Mesodermal cell (in vitro differentiated cells): Measurements from ENCODE around the gene MRI1.

ENCODE experiments used
- H3K27ac ChIP-seq: 2 replicates; pipeline ENCODE4 v1.7.0; 2013; ENCODE audit warnings: mild to moderate bottlenecking, low read depth, low read length, moderate library complexity; ENCODE audit not compliant: severe bottlenecking
- H3K36me3 ChIP-seq: 2 replicates; pipeline ENCODE4 v1.7.1; 2013; ENCODE audit warnings: mild to moderate bottlenecking, low read length, moderate library complexity; ENCODE audit not compliant: control insufficient read depth, insufficient read depth
- H3K4me1 ChIP-seq: one replicate; pipeline ENCODE4 v1.7.1; 2013; ENCODE audit warnings: mild to moderate bottlenecking, low read length; ENCODE audit not compliant: insufficient read depth, control insufficient read depth, poor library complexity, severe bottlenecking
- H3K4me3 ChIP-seq: 2 replicates; pipeline ENCODE4 v1.7.0; 2013; ENCODE audit warnings: low read length, control low read depth, mild to moderate bottlenecking; ENCODE audit not compliant: insufficient read depth, poor library complexity, severe bottlenecking; ENCODE audit errors: extremely low read depth
- H3K9me3 ChIP-seq: 2 replicates; pipeline ENCODE4 v1.7.1; 2013; ENCODE audit warnings: mild to moderate bottlenecking, low read length, moderate library complexity; ENCODE audit not compliant: control insufficient read depth
- WGBS, 2 experiments: methylation state at CpG; one replicate each; pipeline ENCODE4 v1.1.5; 2013; ENCODE audit warnings: missing lambda C conversion rate in 2 of 2; ENCODE audit not compliant: insufficient coverage in 2 of 2; 5-methylcytosine and 5-hydroxymethylcytosine counted together

MRI1 gene

DNA sequence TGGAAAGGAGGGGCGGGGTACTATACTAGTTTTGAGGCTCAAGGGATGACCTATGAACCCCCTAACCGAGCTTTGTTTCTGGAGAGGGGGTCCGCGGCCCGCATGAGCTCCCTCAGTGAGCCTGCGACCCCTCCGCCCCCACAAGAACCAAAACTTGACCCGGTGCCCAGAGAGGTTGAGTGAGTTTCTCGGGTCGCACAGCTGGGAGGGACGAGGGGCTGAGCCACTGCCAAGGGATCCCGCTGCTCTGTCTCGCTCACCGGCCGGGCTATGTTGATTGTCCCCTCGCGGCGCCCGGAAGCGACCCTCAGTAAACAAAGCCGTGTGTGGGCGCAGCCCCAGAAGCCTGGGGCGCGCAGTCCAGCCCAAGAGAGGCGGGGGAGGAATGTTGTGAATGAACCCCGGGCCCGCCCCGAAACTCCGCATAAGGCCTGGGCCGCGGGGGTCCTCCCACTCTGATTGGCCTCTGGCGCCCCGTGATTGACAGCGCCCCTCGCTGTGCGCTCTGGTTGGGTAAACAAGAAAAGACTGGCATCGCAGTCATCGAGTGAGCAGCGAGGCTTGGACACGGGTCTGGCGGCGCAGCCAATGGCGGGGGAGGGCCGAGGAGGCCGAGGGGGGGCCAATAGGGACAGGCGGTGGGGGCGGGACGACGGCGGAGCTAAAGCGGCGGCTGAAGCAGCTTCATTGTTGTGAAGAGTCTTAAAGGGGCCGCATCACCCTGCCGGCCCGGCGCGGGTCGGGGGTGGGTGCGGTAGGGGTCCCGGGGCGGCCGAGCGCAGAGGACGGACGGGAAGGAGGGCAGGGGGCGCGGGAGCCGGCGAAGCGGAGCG, 30.7 kb downstream of the MRI1 start, which contains the start of gene ZSWIM4:
ZSWIM4 (plus strand) TSS at position 687 of the 833 bp plus-strand sequence. CDS start 206 bp downstream, outside the sequence.
- Histone ChIP-seq H3K36me3 (peaks cover 11% of the 10 kb centered on the region), H3K4me3 (peak within 1 kb of the TSS; percentile 82), H3K27ac (peak within 1 kb of the TSS; percentile 78), H3K4me1 (peaks cover 7% of the 10 kb centered on the region), H3K9me3 (no peaks in the 10 kb centered on the region)
- WGBS, 2 experiments, result 3 to 6% methylated on average over 49 to 50 of the region's 71 CpGs

DNA sequence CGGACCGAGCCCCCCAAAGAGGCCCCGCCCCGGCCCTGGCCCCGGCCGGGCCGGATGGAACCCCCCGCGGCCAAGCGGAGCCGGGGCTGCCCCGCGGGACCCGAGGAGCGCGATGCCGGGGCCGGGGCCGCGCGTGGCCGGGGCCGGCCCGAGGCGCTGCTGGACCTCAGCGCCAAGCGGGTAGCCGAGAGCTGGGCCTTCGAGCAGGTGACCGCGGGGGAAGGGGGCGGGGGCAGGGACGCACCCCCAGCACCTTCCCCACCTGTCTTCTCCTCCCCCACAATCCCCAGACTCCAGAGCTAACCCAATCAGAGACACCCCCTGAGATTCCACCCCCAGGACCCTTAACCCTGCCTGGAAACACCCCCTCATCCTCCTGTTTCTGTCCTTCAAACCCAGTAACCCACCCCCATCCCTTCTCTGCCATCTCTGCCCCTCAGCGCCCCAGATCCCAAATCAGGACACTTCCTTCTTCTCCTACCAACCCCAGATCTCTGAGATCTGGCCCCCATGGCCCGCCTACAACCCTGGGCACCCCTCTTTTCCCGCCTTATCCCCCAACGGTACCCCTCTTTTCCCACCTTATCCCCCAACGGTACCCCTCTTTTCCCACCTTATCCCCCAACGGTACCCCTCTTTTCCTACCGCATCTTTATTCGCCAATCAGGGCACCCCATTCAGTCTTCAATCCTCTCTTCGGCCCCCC, 31.4 kb downstream of the MRI1 start:
- no peaks in the 10 kb centered on the region for H3K9me3 ChIP-seq
- peak overlapping the region; percentile 82 for H3K4me3 ChIP-seq
- WGBS, 2 experiments, result 2 to 3% methylated on average over 32 to 33 of the region's 42 CpGs
- peak overlapping the region; percentile 57 for H3K27ac ChIP-seq
- H3K4me1 ChIP-seq, result peaks cover 7% of the 10 kb centered on the region
- H3K36me3 ChIP-seq, result peaks cover 15% of the 10 kb centered on the region

DNA sequence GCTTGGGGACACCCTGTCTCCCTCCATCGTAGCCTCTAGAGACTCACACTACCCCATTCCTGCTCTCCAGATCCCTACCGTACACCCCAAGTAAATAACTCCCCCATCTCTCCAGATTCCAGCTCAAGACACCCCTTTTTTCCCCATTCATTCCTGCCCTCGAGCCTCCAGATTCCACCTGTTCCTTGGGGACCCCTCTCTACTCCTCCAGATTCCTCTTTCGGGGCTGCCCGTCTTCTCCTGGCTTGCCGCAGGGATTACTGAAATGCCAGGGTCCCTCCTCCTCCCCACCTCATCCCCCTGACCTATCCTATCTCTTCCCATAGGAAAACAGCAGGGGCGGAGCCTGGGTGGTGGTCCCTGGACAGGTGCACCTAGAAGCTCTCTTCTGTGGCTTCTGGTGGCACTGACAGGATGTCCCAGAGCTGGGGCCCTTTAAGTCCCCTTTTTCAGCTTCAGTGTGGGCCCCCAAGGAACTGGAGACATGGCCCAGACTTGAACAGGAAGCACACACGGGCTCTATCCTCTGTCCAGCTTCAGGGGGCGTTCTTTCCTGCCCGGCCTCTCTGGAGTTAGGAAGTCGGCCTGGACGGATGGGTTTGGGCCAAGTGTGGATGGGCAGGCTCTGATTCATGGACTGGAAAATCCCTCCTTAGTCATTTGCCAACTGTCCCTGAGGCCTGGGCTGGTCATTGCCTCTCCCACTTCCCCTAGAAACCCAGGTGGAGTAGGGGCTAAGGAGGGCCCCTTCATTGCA, 32.2 kb downstream of the MRI1 start:
- H3K4me3 ChIP-seq, result peak overlapping the region; percentile 82
- peaks cover 7% of the 10 kb centered on the region for H3K4me1 ChIP-seq
- 53 to 55% methylated on average over 5 to 12 of the region's 12 CpGs for WGBS, 2 experiments
- H3K36me3 ChIP-seq, result peaks cover 22% of the 10 kb centered on the region
- no peak overlapping the region for H3K27ac ChIP-seq
- H3K9me3 ChIP-seq, result no peaks in the 10 kb centered on the region

DNA sequence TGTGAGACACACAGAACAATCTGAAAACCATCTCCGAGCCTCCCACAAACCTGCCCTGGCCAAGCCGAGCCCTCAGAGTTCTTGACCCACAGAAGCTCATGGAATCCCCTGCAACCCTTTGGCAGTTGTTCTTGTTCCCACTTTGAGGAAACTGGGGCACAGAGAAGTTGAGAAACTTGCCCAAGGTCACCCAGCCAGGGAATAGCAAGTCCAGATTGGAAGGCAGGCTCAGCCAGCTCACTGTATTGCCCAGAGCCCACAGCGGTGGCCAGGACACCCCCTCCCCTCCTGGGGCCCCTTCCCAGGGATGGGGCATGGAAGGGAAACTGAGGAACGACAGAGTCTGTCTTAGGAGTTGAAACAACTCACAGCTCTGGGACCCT, 32.7 kb downstream of the MRI1 start:
- peak overlapping the region; percentile 82 for H3K4me3 ChIP-seq
- H3K9me3 ChIP-seq, result no peaks in the 10 kb centered on the region
- H3K4me1 ChIP-seq, result peaks cover 7% of the 10 kb centered on the region
- 85 to 89% methylated on average over 2 of the region's 4 CpGs for WGBS, 2 experiments
- no peak overlapping the region for H3K27ac ChIP-seq
- peaks cover 23% of the 10 kb centered on the region for H3K36me3 ChIP-seq

DNA sequence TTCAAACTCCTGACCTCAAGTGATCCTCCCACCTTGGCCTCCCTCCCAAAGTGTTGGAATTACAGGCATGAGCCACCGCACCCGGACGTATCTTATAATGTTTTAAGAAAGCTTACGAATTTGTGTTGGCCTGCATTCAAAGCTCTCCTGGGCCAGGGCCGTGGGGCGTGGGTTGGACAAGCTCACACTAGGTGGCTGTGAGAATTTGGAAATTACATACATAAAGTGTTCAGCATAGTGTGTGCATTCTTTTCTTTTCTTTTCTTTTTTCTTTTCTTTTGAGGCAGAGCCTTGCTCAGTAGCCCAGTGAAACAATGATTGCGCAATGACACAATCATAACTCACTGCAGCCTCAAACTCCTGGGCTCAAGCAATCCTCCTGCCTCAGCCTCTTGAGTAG, 33.5 kb downstream of the MRI1 start:
- Histone ChIP-seq H3K4me1 (peaks cover 7% of the 10 kb centered on the region), H3K36me3 (peaks cover 23% of the 10 kb centered on the region), H3K4me3 (no peak overlapping the region), H3K9me3 (no peaks in the 10 kb centered on the region), H3K27ac (no peak overlapping the region)
- 92 to 100% methylated on average over 7 of the region's 7 CpGs for WGBS, 2 experiments

DNA sequence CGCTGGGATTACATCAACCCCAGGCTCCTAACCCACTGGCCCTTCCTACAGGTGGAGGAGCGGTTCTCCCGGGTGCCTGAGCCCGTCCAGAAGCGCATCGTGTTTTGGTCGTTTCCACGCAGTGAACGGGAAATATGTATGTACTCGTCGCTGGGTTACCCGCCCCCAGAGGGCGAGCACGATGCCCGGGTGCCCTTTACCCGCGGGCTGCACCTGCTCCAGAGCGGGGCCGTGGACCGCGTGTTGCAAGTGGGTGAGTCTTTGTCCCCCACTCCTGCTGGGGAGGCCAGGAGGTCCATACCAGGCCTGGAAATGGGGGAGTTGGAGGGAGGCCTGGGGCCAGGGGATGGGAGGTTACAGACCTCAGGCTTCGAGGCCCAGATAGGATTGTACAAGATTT, 35.3 kb downstream of the MRI1 start:
- H3K36me3 ChIP-seq, result peaks cover 29% of the 10 kb centered on the region
- WGBS, 2 experiments, result 97% methylated on average over 16 to 20 of the region's 22 CpGs
- H3K4me3 ChIP-seq, result no peak overlapping the region
- H3K4me1 ChIP-seq, result peaks cover 7% of the 10 kb centered on the region
- H3K27ac ChIP-seq, result no peak overlapping the region
- no peaks in the 10 kb centered on the region for H3K9me3 ChIP-seq

DNA sequence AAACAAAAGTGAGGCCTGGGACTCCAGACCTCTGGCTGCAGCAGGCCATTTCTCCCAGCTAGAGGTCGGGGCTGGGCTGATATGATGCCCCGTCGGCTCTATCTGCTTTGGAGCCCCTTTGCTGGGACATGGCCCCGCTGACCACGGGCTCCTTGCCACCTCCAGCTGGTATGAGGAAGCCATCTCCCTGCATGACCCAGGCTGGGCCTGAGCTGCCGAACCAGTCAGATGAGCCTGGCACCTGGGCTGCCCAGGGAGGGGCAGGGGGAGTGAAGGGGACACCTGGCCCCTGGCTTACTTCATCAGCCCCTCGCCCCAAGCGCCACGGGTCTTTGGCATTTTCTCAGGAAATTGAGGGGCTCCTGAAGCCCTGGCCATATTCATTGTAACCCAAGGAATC, 38.7 kb downstream of the MRI1 start:
- Histone ChIP-seq H3K9me3 (no peaks in the 10 kb centered on the region), H3K4me3 (no peak overlapping the region), H3K36me3 (peaks cover 60% of the 10 kb centered on the region), H3K27ac (no peak overlapping the region), H3K4me1 (no peaks in the 10 kb centered on the region)
- 95 to 96% methylated on average over 5 to 6 of the region's 9 CpGs for WGBS, 2 experiments

DNA sequence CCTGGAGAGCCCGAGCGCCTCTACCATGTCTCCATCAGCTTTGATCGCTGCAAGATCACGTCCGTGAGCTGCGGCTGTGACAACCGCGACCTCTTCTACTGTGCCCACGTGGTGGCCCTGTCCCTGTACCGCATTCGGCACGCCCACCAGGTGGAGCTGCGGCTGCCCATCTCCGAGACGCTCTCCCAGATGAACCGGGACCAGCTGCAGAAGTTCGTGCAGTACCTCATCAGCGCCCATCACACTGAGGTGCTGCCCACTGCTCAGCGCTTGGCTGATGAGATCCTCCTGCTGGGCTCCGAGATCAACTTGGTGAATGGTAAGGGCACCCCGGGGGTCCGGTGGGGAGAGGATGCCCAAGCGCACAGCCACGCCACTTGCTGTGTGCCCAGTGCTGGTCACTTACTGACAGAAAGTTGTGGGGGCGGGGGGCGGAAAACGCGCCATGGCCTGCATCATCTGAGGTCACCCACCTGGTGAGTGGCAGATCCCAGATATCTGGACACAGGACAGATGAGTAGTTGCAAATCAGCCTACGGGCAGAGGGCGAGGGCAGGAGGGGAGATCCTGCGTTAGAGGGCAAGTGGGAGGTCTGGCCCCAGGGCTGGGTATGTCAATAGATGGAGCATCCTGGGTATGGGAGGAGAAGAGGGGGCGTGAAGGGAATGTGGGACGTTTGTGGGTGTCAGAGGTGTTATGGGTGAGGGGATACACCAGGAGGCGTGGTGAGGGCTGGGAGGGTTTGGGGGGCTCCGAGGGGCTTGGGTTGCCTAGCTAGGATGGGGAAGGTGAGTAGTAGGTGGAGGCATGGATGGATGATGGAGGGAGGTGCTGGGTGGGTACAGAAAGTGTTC, 40.7 kb downstream of the MRI1 start:
- peaks cover 66% of the 10 kb centered on the region for H3K36me3 ChIP-seq
- H3K27ac ChIP-seq, result no peak overlapping the region
- H3K4me3 ChIP-seq, result no peak overlapping the region
- H3K9me3 ChIP-seq, result no peaks in the 10 kb centered on the region
- WGBS, 2 experiments, result 78% methylated on average over 31 to 33 of the region's 35 CpGs
- H3K4me1 ChIP-seq, result no peaks in the 10 kb centered on the region

DNA sequence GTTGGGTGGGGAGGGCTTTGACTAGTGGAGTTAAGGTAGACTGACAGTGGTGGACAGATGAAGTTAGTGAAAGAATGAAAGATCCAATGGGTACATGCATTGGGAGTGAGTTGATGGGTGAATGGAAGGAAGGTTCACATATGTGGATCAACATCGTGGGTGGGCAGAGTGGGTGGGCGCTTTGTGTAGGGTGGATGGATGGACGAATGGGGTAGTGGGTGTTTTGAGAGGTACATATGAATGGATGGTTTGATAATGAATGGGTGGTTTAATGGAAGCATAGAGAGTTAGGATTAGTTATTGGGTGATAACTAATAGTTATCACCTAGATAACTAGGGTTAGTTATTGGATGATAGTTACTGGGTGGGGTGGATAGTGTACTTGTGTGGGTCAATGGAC, 42.4 kb downstream of the MRI1 start:
- WGBS, 2 experiments, result 96 to 100% methylated on average over 1 to 3 of the region's 3 CpGs
- no peaks in the 10 kb centered on the region for H3K4me1 ChIP-seq
- H3K36me3 ChIP-seq, result peaks cover 66% of the 10 kb centered on the region
- no peak overlapping the region for H3K27ac ChIP-seq
- H3K4me3 ChIP-seq, result no peak overlapping the region
- H3K9me3 ChIP-seq, result no peaks in the 10 kb centered on the region
